ENCODE data around the gene OR4F6. TPM values are rescaled to one million over a fixed set of nuclear protein-coding genes. Genes with fewer than 3 reads are reported as not detected.

Gene OR4F6
- total and polyA plus RNA-seq, 2 donors (not counting 1 experiment from before 2014, with no cell fraction given), result not detected

- intact Hi-C loops (cut with micrococcal nuclease), result no loop called here
- ChIA-PET POLR2A (no interaction called here), CTCF (no interaction called here)
- no peak for TF ChIP-seq CTCF (IDR thresholded peaks at IDR 0.05)
- TF ChIP-seq EZH2 (IDR thresholded peaks at IDR 0.05; ENCODE audit: borderline replicate concordance, insufficient read depth, low read depth, low read length, poor library complexity, severe bottlenecking), result no peak
- Histone ChIP-seq H3K27me3 (replicated peaks in 1 of 4; ENCODE audit: control extremely low read depth in 1 of 4, control insufficient read depth in 3 of 4, insufficient read depth in 4 of 4, low read length in 3 of 4) (no peaks in the 10 kb centered on the region), H3K4me1 (ENCODE audit: control insufficient read depth in 2 of 2, insufficient read depth in 2 of 2, low read length in 2 of 2) (no peaks in the 10 kb centered on the region), H4K20me1 (ENCODE audit: control insufficient read depth, insufficient read depth, low read length, poor library complexity, severe bottlenecking) (no peaks in the 10 kb centered on the region), H3K36me3 (replicated peaks in 1 of 2; ENCODE audit: control extremely low read depth in 1 of 2, control insufficient read depth in 1 of 2, extremely low read depth in 1 of 2, insufficient read depth in 2 of 2, low read length in 1 of 2) (no peaks in the 10 kb centered on the region), H3K27ac (ENCODE audit: low read length in 2 of 2) (no peak overlapping the region), H2AFZ (ENCODE audit: insufficient read depth, low read depth, low read length, poor library complexity, severe bottlenecking) (no peak overlapping the region), H3K79me2 (ENCODE audit: control insufficient read depth, insufficient read depth, low read length) (no peaks in the 10 kb centered on the region), H3K9me3 (ENCODE audit: control extremely low read depth in 1 of 3, control insufficient read depth in 2 of 3, insufficient read depth in 1 of 3, low read length in 2 of 3) (no peaks in the 10 kb centered on the region), H3K4me2 (replicated peaks; ENCODE audit: low read depth, low read length, poor library complexity, severe bottlenecking) (no peak overlapping the region), H3K9ac (ENCODE audit: low read length) (no peak overlapping the region), H3K4me3 (ENCODE audit: control extremely low read depth in 1 of 5, extremely low read depth in 1 of 5, insufficient read depth in 1 of 5, low read depth in 2 of 5, low read length in 4 of 5) (no peak overlapping the region)
- H3K27ac Mint-ChIP-seq, result no peak overlapping the region
- H3K9me3 Mint-ChIP-seq (ENCODE audit: insufficient read depth), result no peaks in the 10 kb centered on the region
- H3K4me1 Mint-ChIP-seq, result no peaks in the 10 kb centered on the region
- peaks cover 22% of the 10 kb centered on the region for H3K27me3 Mint-ChIP-seq
- WGBS (ENCODE audit: insufficient coverage), result 86% methylated on average over 3 of the region's 3 CpGs
- no peak for DNase-seq
- H3K4me3 Mint-ChIP-seq, result no peak overlapping the region
- no peak for ATAC-seq (ENCODE audit: low read depth)
Observed at GRCh38 chr15:101841656-101842055, 38.3 kb downstream of the OR4F6 start.

DNA sequence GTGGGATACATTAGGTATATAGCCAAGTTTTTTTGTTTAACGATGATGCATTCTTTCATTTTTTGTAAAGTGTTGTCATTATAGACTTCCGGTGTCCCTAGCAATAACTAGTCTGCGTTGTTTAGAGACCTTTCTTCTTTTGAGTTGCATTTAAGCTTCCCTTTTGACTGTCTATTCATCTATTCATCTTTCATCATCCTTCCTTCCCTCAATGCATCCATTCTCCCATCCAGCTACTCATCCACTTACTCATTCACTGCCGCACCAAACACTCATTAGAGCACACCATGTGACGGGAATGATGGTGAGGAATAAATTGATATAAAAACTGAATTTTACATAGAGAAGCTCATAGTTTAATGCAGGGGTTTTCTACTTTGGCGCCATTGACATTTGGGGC is 41.6 kb downstream of the OR4F6 start:
- ChIA-PET CTCF (no interaction called here), POLR2A (no interaction called here)
- peaks cover 0 to 3% (median 0%) of the 10 kb centered on the region in 4 experiments for H3K27me3 ChIP-seq (replicated peaks in 1 of 4; ENCODE audit: control extremely low read depth in 1 of 4, control insufficient read depth in 3 of 4, insufficient read depth in 4 of 4, low read length in 3 of 4)
- no peaks in the 10 kb centered on the region for H4K20me1 ChIP-seq (ENCODE audit: control insufficient read depth, insufficient read depth, low read length, poor library complexity, severe bottlenecking)
- DNase-seq (no peak), ATAC-seq (ENCODE audit: low read depth) (no peak)
- no peaks in the 10 kb centered on the region for H3K79me2 ChIP-seq (ENCODE audit: control insufficient read depth, insufficient read depth, low read length)
- H2AFZ ChIP-seq (ENCODE audit: insufficient read depth, low read depth, low read length, poor library complexity, severe bottlenecking), result no peak overlapping the region
- no peak overlapping the region for H3K4me2 ChIP-seq (replicated peaks; ENCODE audit: low read depth, low read length, poor library complexity, severe bottlenecking)
- no CpG with 5 or more reads among the region's 6 CpGs for WGBS (ENCODE audit: insufficient coverage)
- no peak overlapping the region for H3K4me3 ChIP-seq (ENCODE audit: control extremely low read depth in 1 of 5, extremely low read depth in 1 of 5, insufficient read depth in 1 of 5, low read depth in 2 of 5, low read length in 4 of 5)
- H3K36me3 ChIP-seq (replicated peaks in 1 of 2; ENCODE audit: control extremely low read depth in 1 of 2, control insufficient read depth in 1 of 2, extremely low read depth in 1 of 2, insufficient read depth in 2 of 2, low read length in 1 of 2), result no peaks in the 10 kb centered on the region
- no peak overlapping the region for H3K9ac ChIP-seq (ENCODE audit: low read length)
- Mint-ChIP-seq H3K9me3 (ENCODE audit: insufficient read depth) (no peaks in the 10 kb centered on the region), H3K4me1 (no peaks in the 10 kb centered on the region), H3K27me3 (peaks cover 26% of the 10 kb centered on the region), H3K4me3 (no peak overlapping the region), H3K27ac (no peak overlapping the region)
- no peaks in the 10 kb centered on the region for H3K9me3 ChIP-seq (ENCODE audit: control extremely low read depth in 1 of 3, control insufficient read depth in 2 of 3, insufficient read depth in 1 of 3, low read length in 2 of 3)
- intact Hi-C loops (cut with micrococcal nuclease), result no loop called here
- no peak overlapping the region for H3K27ac ChIP-seq (ENCODE audit: low read length in 2 of 2)
- H3K4me1 ChIP-seq (ENCODE audit: control insufficient read depth in 2 of 2, insufficient read depth in 2 of 2, low read length in 2 of 2), result no peaks in the 10 kb centered on the region
- no peak for TF ChIP-seq CTCF (IDR thresholded peaks at IDR 0.05)
- no peak for TF ChIP-seq EZH2 (IDR thresholded peaks at IDR 0.05; ENCODE audit: borderline replicate concordance, insufficient read depth, low read depth, low read length, poor library complexity, severe bottlenecking)

Measured in B cell (primary cell).